ENCODE measurements around the gene USP17L5. TPM values are rescaled to one million over a fixed set of nuclear protein-coding genes. Genes with fewer than 3 reads are reported as not detected.
"Not testable (repeated sequence)": the region's sequence is repeated elsewhere in the genome, so short reads cannot be mapped to it uniquely, and the experiment has no call there.

USP17L5 gene
- total RNA-seq, result not detected in 2 replicates

- not testable (repeated sequence) for DNase-seq (ENCODE audit: low read depth in 2 of 2)
These were observed at the start of gene USP17L5 for GRCh38 chr4:9339103-9339502. Gene USP17L5 (plus strand): TSS chr4:9339403. CDS start chr4:9339403, 0 bp downstream.

- not testable (repeated sequence) for DNase-seq (ENCODE audit: low read depth in 2 of 2)
These were observed 15.0 kb upstream of the USP17L5 start for GRCh38 chr4:9324191-9324590.

- not testable (repeated sequence) for DNase-seq (ENCODE audit: low read depth in 2 of 2)
These were observed 14.3 kb upstream of the USP17L5 start, which contains the start of gene USP17L24 for GRCh38 chr4:9324865-9325264. Gene USP17L24 (plus strand): TSS chr4:9325165. CDS start chr4:9325165, 0 bp downstream.

GRCh38 chr4:9329611-9330010 is 9.6 kb upstream of the USP17L5 start, which contains the start of gene USP17L25:
Gene USP17L25 (plus strand): TSS chr4:9329911. CDS start chr4:9329911, 0 bp downstream.
- not testable (repeated sequence) for DNase-seq (ENCODE audit: low read depth in 2 of 2)

GRCh38 chr4:9334358-9334757 is 4.8 kb upstream of the USP17L5 start, which contains the start of gene USP17L26:
Gene USP17L26 (plus strand): TSS chr4:9334658. CDS start chr4:9334658, 0 bp downstream.
- not testable (repeated sequence) for DNase-seq (ENCODE audit: low read depth in 2 of 2)

GRCh38 chr4:9343848-9344247 is 4.6 kb downstream of the USP17L5 start, which contains the start of gene USP17L27:
Gene USP17L27 (plus strand): TSS chr4:9344148. CDS start chr4:9344148, 0 bp downstream.
- not testable (repeated sequence) for DNase-seq (ENCODE audit: low read depth in 2 of 2)

- DNase-seq (ENCODE audit: low read depth in 2 of 2), result not testable (repeated sequence)
These were observed 9.4 kb downstream of the USP17L5 start, which contains the start of gene USP17L28 for GRCh38 chr4:9348593-9348992. Gene USP17L28 (plus strand): TSS chr4:9348893. CDS start chr4:9348893, 0 bp downstream.

- DNase-seq (ENCODE audit: low read depth in 2 of 2), result not testable (repeated sequence)
These were observed 11.7 kb downstream of the USP17L5 start for GRCh38 chr4:9350866-9351265.

GRCh38 chr4:9353338-9353737 is 14.1 kb downstream of the USP17L5 start, which contains the start of gene USP17L29:
Gene USP17L29 (plus strand): TSS chr4:9353638. CDS start chr4:9353638, 0 bp downstream.
- DNase-seq (ENCODE audit: low read depth in 2 of 2), result not testable (repeated sequence)

GRCh38 chr4:9362829-9363228 is 23.6 kb downstream of the USP17L5 start, which contains the start of gene USP17L30:
Gene USP17L30 (plus strand): TSS chr4:9363129. CDS start chr4:9363129, 0 bp downstream.
- DNase-seq (ENCODE audit: low read depth in 2 of 2), result not testable (repeated sequence)

GRCh38 chr4:9379881-9380280 is 40.7 kb downstream of the USP17L5 start:
- DNase-seq (ENCODE audit: low read depth in 2 of 2), result not testable (repeated sequence)

- not testable (repeated sequence) for DNase-seq (ENCODE audit: low read depth in 2 of 2)
These were observed 41.9 kb downstream of the USP17L5 start for GRCh38 chr4:9381012-9381534.

GRCh38 chr4:9384126-9384525 is 44.9 kb downstream of the USP17L5 start:
- DNase-seq (ENCODE audit: low read depth in 2 of 2), result no peak

GRCh38 chr4:9389001-9389400 is 49.8 kb downstream of the USP17L5 start:
- not testable (repeated sequence) for DNase-seq (ENCODE audit: low read depth in 2 of 2)

Other genes starting within 250 kb of the USP17L5 start
- not detected in 2 replicates for gene FAM90A26, start 169.0 kb upstream of the USP17L5 start, total RNA-seq
- gene USP17L10, start 128.7 kb upstream of the USP17L5 start, total RNA-seq, result not detected in 2 replicates
- gene USP17L11, start 124.0 kb upstream of the USP17L5 start, total RNA-seq, result not detected in 2 replicates
- gene USP17L12, start 119.3 kb upstream of the USP17L5 start, total RNA-seq, result not detected in 2 replicates
- not detected in 2 replicates for gene USP17L13, start 114.5 kb upstream of the USP17L5 start, total RNA-seq
- gene USP17L15, start 105.0 kb upstream of the USP17L5 start, total RNA-seq, result not detected in 2 replicates
- gene USP17L17, start 95.5 kb upstream of the USP17L5 start, total RNA-seq, result not detected in 2 replicates
- not detected in 2 replicates for gene USP17L18, start 90.8 kb upstream of the USP17L5 start, total RNA-seq
- gene USP17L19, start 86.0 kb upstream of the USP17L5 start, total RNA-seq, result not detected in 2 replicates
- gene USP17L20, start 81.3 kb upstream of the USP17L5 start, total RNA-seq, result not detected in 2 replicates
- gene USP17L21, start 76.5 kb upstream of the USP17L5 start, total RNA-seq, result not detected in 2 replicates
- not detected in 2 replicates for gene USP17L22, start 71.8 kb upstream of the USP17L5 start, total RNA-seq
- gene USP17L24, start 14.2 kb upstream of the USP17L5 start, total RNA-seq, result not detected in 2 replicates
- not detected in 2 replicates for gene USP17L25, start 9.5 kb upstream of the USP17L5 start, total RNA-seq
- not detected in 2 replicates for gene USP17L26, start 4.7 kb upstream of the USP17L5 start, total RNA-seq
- gene USP17L27, start 4.7 kb downstream of the USP17L5 start, total RNA-seq, result not detected in 2 replicates
- gene USP17L28, start 9.5 kb downstream of the USP17L5 start, total RNA-seq, result not detected in 2 replicates
- gene USP17L29, start 14.2 kb downstream of the USP17L5 start, total RNA-seq, result not detected in 2 replicates
- not detected in 2 replicates for gene USP17L30, start 23.7 kb downstream of the USP17L5 start, total RNA-seq
- not detected in 2 replicates for gene DEFB131A, start 105.0 kb downstream of the USP17L5 start, total RNA-seq

Measured in dermis microvascular lymphatic vessel endothelial cell (primary cell).